Measurements from ENCODE around the gene DBT.

DNA sequence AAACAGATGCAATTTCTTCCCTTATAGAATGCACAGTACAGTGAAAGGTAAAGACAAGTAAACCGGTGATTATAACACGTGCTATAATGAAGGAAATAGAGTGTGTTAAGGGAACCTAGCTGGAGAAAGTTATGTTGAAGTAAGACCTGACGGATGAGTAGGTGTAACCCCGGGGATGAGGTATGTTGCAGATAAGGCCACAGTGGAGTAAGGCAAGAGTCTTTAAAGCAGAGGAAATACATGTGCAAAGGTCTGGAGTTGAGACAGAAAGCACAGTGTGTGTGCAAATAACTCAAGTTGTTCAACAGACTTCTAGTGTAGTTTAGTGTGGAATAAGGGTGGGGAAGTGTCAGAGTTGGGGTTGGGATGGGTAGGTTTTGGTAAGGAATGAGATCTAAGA is 2.9 kb downstream of the DBT start:
- no peak for TF ChIP-seq EZH2phosphoT487 (IDR thresholded peaks at IDR 0.05; ENCODE audit: insufficient read depth, low read depth)
- TF ChIP-seq EZH2 (IDR thresholded peaks at IDR 0.05; ENCODE audit: insufficient read depth, poor library complexity, severe bottlenecking), result no peak

All from GM23248 (cell line).